ENCODE results near the gene SYK. TPM values are rescaled to one million over a fixed set of nuclear protein-coding genes. Genes with fewer than 3 reads are reported as not detected.

SYK gene
- total RNA-seq, 1 donor from 2014 or later = 0.55 TPM

GRCh38 chr9:90774682-90775081 lies 26.9 kb upstream of the SYK start:
- Mint-ChIP-seq H3K9me3 (ENCODE audit: low read depth) (peaks cover 3% of the 10 kb centered on the region), H3K27ac (ENCODE audit: unreplicated experiment) (no peak overlapping the region), H3K27me3 (ENCODE audit: low read depth) (peaks cover 16% of the 10 kb centered on the region), H3K4me3 (ENCODE audit: unreplicated experiment) (no peak overlapping the region), H3K4me1 (ENCODE audit: low read depth) (peaks cover 3% of the 10 kb centered on the region), H3K36me3 (ENCODE audit: low read depth) (no peaks in the 10 kb centered on the region)
- no peak for DNase-seq (ENCODE audit: low spot score)
- TF ChIP-seq CTCF (IDR thresholded peaks at IDR 0.05) = no peak

- Mint-ChIP-seq H3K27ac (ENCODE audit: unreplicated experiment) (no peak overlapping the region), H3K9me3 (ENCODE audit: low read depth) (peaks cover 3% of the 10 kb centered on the region), H3K4me3 (ENCODE audit: unreplicated experiment) (no peak overlapping the region), H3K27me3 (ENCODE audit: low read depth) (peaks cover 16% of the 10 kb centered on the region), H3K4me1 (ENCODE audit: low read depth) (no peaks in the 10 kb centered on the region), H3K36me3 (ENCODE audit: low read depth) (no peaks in the 10 kb centered on the region)
- DNase-seq (ENCODE audit: low spot score) = no peak
- TF ChIP-seq CTCF (IDR thresholded peaks at IDR 0.05) = no peak
Observed at GRCh38 chr9:90775657-90776056, 26.0 kb upstream of the SYK start.

GRCh38 chr9:90778746-90779145 lies 22.9 kb upstream of the SYK start:
- no peak for TF ChIP-seq CTCF (IDR thresholded peaks at IDR 0.05)

GRCh38 chr9:90783552-90783951 lies 18.1 kb upstream of the SYK start:
- no peak overlapping the region for H3K4me3 Mint-ChIP-seq (ENCODE audit: unreplicated experiment)
- H3K9me3 Mint-ChIP-seq (ENCODE audit: low read depth) = peaks cover 3% of the 10 kb centered on the region
- peaks cover 8% of the 10 kb centered on the region for H3K27me3 Mint-ChIP-seq (ENCODE audit: low read depth)
- no peak overlapping the region for H3K27ac Mint-ChIP-seq (ENCODE audit: unreplicated experiment)
- no peak for DNase-seq (ENCODE audit: low spot score)
- TF ChIP-seq CTCF (IDR thresholded peaks at IDR 0.05) = no peak
- no peaks in the 10 kb centered on the region for H3K36me3 Mint-ChIP-seq (ENCODE audit: low read depth)
- no peaks in the 10 kb centered on the region for H3K4me1 Mint-ChIP-seq (ENCODE audit: low read depth)

More at GRCh38 chr9:90778746-90779145, 22.9 kb upstream of the SYK start:
- Mint-ChIP-seq H3K27me3 (ENCODE audit: low read depth) (peaks cover 12% of the 10 kb centered on the region), H3K4me3 (ENCODE audit: unreplicated experiment) (no peak overlapping the region), H3K27ac (ENCODE audit: unreplicated experiment) (no peak overlapping the region), H3K9me3 (ENCODE audit: low read depth) (peaks cover 3% of the 10 kb centered on the region), H3K4me1 (ENCODE audit: low read depth) (no peaks in the 10 kb centered on the region), H3K36me3 (ENCODE audit: low read depth) (no peaks in the 10 kb centered on the region)
- DNase-seq (ENCODE audit: low spot score) = no peak

GRCh38 chr9:90783964-90784363 lies 17.7 kb upstream of the SYK start:
- TF ChIP-seq CTCF (IDR thresholded peaks at IDR 0.05) = no peak
- Mint-ChIP-seq H3K4me1 (ENCODE audit: low read depth) (no peaks in the 10 kb centered on the region), H3K36me3 (ENCODE audit: low read depth) (no peaks in the 10 kb centered on the region), H3K27ac (ENCODE audit: unreplicated experiment) (no peak overlapping the region), H3K27me3 (ENCODE audit: low read depth) (peaks cover 4% of the 10 kb centered on the region), H3K9me3 (ENCODE audit: low read depth) (peaks cover under 1% of the 10 kb centered on the region), H3K4me3 (ENCODE audit: unreplicated experiment) (no peak overlapping the region)
- DNase-seq (ENCODE audit: low spot score) = no peak
